GM12878 (cell line): ENCODE measurements around the gene SFT2D1. TPM values are rescaled to one million over a fixed set of nuclear protein-coding genes. Genes with fewer than 3 reads are reported as not detected.

Source experiments
- ASH2L ChIP-seq: fragments of 300-600, 200-600 bp; sonication (generic); IDR thresholded peaks from 2 replicates; pipeline ENCODE4 v1.6.1; 2017; ENCODE audit warnings: low read depth, mild to moderate bottlenecking, borderline replicate concordance
- EP300 ChIP-seq, 2 experiments: fragments of 150-350 bp in 1 of 2; IDR thresholded peaks; 2 replicates each; pipeline ENCODE4 v1.6.1; 2011 to 2012; ENCODE audit warnings: low read depth in 2 of 2, low read length in 2 of 2, borderline replicate concordance in 1 of 2, improper control_type of control experiment in 1 of 2, inconsistent platforms in 1 of 2; ENCODE audit not compliant: control insufficient read depth in 1 of 2
- ESRRA ChIP-seq: IDR thresholded peaks from 2 replicates; pipeline ENCODE4 v1.6.1; 2012; ENCODE audit warnings: mild to moderate bottlenecking, low read length, improper control_type of control experiment
- FOS ChIP-seq: IDR thresholded peaks from 3 replicates; pipeline ENCODE4 v1.6.1; 2011; ENCODE audit warnings: borderline replicate concordance; ENCODE audit not compliant: insufficient read length; ENCODE audit errors: extremely low read depth
- IRF4 ChIP-seq: IDR thresholded peaks from 2 replicates; pipeline ENCODE4 v1.6.1; 2011; ENCODE audit warnings: low read depth, low read length
- JUNB ChIP-seq: IDR thresholded peaks from 2 replicates; pipeline ENCODE4 v1.6.1; 2016; ENCODE audit warnings: antibody characterized with exemption, mild to moderate bottlenecking
- LARP7 ChIP-seq: fragments of 450-650 bp; IDR thresholded peaks from 2 replicates; pipeline ENCODE4 v1.6.1; 2017; ENCODE audit warnings: mild to moderate bottlenecking
- MYB ChIP-seq: fragments of 150-350 bp; IDR thresholded peaks from 2 replicates; pipeline ENCODE4 v1.6.1; 2014; ENCODE audit warnings: mild to moderate bottlenecking, low read depth, low read length, borderline replicate concordance
- NFYB ChIP-seq: IDR thresholded peaks from 2 replicates; pipeline ENCODE4 v1.6.1; 2011; ENCODE audit warnings: low read depth, mild to moderate bottlenecking, low read length, improper control_type of control experiment, moderate library complexity; ENCODE audit not compliant: insufficient read depth
- POLR2AphosphoS2 ChIP-seq: IDR thresholded peaks from 2 replicates; pipeline ENCODE4 v1.6.1; 2011; ENCODE audit warnings: low read depth, mild to moderate bottlenecking, low read length, improper control_type of control experiment, moderate library complexity
- SMC3 ChIP-seq: IDR thresholded peaks from 2 replicates; pipeline ENCODE4 v1.6.1; 2011; ENCODE audit warnings: low read length, improper control_type of control experiment, borderline replicate concordance
- SP1 ChIP-seq: IDR thresholded peaks from one replicate; pipeline ENCODE4 v1.6.1; 2011; ENCODE audit warnings: low read depth, low read length
- YY1 ChIP-seq: IDR thresholded peaks from 2 replicates; pipeline ENCODE4 v1.6.1; 2011; ENCODE audit warnings: low read depth, mild to moderate bottlenecking, low read length
- polyA plus RNA-seq, 11 experiments: library from polyadenylated mRNA; depleted of rRNA in 4 of 11; unstranded in 6 of 11; stranded (reverse) in 5 of 11; fragments of >200 nt; fragmentation: Nextera tagmentation in 4 of 11; fragmentation: Illumina TruSeq in 1 of 11; extraction: Ambion mirVana in 4 of 11; extraction: Trizol in 1 of 11; gene quantifications; 1 replicate in 1 of 11; 2 replicates in 10 of 11; pipeline versions ENCODE4 v1.2.1 to v1.2.3, GENCODE V29; 2011 to 2016; ENCODE audit warnings: inconsistent platforms in 2 of 11, missing spikeins in 2 of 11, low read depth in 1 of 11
- total RNA-seq, 4 experiments: library from RNA; depleted of rRNA in 3 of 4; stranded (reverse); fragments of >200 nt in 3 of 4; fragmentation: Illumina TruSeq in 1 of 4; extraction: Trizol in 1 of 4; gene quantifications; 2 replicates each; pipeline versions ENCODE4 v1.2.1 to v1.2.3, GENCODE V29; 2013 to 2021
- TF ChIP-seq, protein P1 (sequence below): IDR thresholded peaks from 2 replicates; pipeline ENCODE4 v1.6.1; 2012; ENCODE audit warnings: low read depth, low read length, improper control_type of control experiment
- TF ChIP-seq, protein P2 (sequence below): fragments of 450-650 bp; IDR thresholded peaks from 2 replicates; pipeline ENCODE4 v1.6.1; 2017; ENCODE audit warnings: low read depth, mild to moderate bottlenecking, moderate library complexity
- TF ChIP-seq, protein P3 (sequence below): fragments of 450-650 bp; IDR thresholded peaks from 2 replicates; pipeline ENCODE4 v1.6.1; 2017; ENCODE audit warnings: mild to moderate bottlenecking
- TF ChIP-seq, protein P4 (sequence below): fragments of 450-650 bp; IDR thresholded peaks from 2 replicates; pipeline ENCODE4 v1.6.1; 2017; ENCODE audit warnings: mild to moderate bottlenecking, moderate library complexity

Gene SFT2D1
- total and polyA plus RNA-seq, 10 of the 15 experiments (the other 5 are each of a cell fraction or from before 2014, with no cell fraction given): 69.5 to 281 (median 124) TPM

DNA sequence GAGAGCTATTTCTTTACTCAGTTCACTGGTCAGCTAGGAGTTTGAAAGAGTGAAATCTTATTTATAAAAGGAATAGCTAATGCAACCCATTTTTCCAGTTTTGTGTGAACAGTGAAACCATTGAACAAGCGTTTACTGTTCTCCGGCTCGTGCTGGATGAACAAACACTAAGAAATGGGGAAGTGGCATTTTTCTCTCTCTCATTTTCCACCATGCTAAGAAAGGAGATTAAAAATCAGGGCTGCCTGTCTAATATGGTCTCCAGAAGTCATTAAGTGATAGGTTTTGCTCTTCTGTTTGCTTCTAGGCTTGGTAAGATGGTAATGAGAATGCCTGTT, 774 bp upstream of the SFT2D1 start (continued):
- TF ChIP-seq YY1: peak; percentile 58; the same call in 1 of the 2 replicates
- no peak for TF ChIP-seq FOS
- TF ChIP-seq, protein P1, sequence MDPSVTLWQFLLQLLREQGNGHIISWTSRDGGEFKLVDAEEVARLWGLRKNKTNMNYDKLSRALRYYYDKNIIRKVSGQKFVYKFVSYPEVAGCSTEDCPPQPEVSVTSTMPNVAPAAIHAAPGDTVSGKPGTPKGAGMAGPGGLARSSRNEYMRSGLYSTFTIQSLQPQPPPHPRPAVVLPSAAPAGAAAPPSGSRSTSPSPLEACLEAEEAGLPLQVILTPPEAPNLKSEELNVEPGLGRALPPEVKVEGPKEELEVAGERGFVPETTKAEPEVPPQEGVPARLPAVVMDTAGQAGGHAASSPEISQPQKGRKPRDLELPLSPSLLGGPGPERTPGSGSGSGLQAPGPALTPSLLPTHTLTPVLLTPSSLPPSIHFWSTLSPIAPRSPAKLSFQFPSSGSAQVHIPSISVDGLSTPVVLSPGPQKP: no peak
- TF ChIP-seq ESRRA: no peak
- TF ChIP-seq SP1: no peak
- TF ChIP-seq EP300 (IDR thresholded peaks at IDR 0.05; ENCODE audit: borderline replicate concordance in 1 of 2, control insufficient read depth in 1 of 2, low read depth in 2 of 2, low read length in 2 of 2): no peak; a peak in 1 of 4 replicates
- TF ChIP-seq SMC3: no peak
- TF ChIP-seq, protein P2, sequence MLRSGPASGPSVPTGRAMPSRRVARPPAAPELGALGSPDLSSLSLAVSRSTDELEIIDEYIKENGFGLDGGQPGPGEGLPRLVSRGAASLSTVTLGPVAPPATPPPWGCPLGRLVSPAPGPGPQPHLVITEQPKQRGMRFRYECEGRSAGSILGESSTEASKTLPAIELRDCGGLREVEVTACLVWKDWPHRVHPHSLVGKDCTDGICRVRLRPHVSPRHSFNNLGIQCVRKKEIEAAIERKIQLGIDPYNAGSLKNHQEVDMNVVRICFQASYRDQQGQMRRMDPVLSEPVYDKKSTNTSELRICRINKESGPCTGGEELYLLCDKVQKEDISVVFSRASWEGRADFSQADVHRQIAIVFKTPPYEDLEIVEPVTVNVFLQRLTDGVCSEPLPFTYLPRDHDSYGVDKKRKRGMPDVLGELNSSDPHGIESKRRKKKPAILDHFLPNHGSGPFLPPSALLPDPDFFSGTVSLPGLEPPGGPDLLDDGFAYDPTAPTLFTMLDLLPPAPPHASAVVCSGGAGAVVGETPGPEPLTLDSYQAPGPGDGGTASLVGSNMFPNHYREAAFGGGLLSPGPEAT: no peak
- TF ChIP-seq, protein P3, sequence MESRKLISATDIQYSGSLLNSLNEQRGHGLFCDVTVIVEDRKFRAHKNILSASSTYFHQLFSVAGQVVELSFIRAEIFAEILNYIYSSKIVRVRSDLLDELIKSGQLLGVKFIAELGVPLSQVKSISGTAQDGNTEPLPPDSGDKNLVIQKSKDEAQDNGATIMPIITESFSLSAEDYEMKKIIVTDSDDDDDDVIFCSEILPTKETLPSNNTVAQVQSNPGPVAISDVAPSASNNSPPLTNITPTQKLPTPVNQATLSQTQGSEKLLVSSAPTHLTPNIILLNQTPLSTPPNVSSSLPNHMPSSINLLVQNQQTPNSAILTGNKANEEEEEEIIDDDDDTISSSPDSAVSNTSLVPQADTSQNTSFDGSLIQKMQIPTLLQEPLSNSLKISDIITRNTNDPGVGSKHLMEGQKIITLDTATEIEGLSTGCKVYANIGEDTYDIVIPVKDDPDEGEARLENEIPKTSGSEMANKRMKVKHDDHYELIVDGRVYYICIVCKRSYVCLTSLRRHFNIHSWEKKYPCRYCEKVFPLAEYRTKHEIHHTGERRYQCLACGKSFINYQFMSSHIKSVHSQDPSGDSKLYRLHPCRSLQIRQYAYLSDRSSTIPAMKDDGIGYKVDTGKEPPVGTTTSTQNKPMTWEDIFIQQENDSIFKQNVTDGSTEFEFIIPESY: no peak
- TF ChIP-seq POLR2AphosphoS2: no peak
- no peak for TF ChIP-seq NFYB
- TF ChIP-seq IRF4: no peak
- TF ChIP-seq MYB: no peak
- TF ChIP-seq, protein P4, sequence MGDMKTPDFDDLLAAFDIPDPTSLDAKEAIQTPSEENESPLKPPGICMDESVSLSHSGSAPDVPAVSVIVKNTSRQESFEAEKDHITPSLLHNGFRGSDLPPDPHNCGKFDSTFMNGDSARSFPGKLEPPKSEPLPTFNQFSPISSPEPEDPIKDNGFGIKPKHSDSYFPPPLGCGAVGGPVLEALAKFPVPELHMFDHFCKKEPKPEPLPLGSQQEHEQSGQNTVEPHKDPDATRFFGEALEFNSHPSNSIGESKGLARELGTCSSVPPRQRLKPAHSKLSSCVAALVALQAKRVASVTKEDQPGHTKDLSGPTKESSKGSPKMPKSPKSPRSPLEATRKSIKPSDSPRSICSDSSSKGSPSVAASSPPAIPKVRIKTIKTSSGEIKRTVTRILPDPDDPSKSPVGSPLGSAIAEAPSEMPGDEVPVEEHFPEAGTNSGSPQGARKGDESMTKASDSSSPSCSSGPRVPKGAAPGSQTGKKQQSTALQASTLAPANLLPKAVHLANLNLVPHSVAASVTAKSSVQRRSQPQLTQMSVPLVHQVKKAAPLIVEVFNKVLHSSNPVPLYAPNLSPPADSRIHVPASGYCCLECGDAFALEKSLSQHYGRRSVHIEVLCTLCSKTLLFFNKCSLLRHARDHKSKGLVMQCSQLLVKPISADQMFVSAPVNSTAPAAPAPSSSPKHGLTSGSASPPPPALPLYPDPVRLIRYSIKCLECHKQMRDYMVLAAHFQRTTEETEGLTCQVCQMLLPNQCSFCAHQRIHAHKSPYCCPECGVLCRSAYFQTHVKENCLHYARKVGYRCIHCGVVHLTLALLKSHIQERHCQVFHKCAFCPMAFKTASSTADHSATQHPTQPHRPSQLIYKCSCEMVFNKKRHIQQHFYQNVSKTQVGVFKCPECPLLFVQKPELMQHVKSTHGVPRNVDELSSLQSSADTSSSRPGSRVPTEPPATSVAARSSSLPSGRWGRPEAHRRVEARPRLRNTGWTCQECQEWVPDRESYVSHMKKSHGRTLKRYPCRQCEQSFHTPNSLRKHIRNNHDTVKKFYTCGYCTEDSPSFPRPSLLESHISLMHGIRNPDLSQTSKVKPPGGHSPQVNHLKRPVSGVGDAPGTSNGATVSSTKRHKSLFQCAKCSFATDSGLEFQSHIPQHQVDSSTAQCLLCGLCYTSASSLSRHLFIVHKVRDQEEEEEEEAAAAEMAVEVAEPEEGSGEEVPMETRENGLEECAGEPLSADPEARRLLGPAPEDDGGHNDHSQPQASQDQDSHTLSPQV: no peak
- no peak for TF ChIP-seq JUNB
- TF ChIP-seq ASH2L: no peak
- TF ChIP-seq LARP7: no peak
